ENCODE results near the gene LRIG3. TPM values are rescaled to one million over a fixed set of nuclear protein-coding genes. Genes with fewer than 3 reads are reported as not detected.

LRIG3 gene
- total and polyA plus RNA-seq, 2 of the 8 experiments (the other 6 are each of a cell fraction or from before 2014, with no cell fraction given) = 6.5 to 9.1 TPM

DNA sequence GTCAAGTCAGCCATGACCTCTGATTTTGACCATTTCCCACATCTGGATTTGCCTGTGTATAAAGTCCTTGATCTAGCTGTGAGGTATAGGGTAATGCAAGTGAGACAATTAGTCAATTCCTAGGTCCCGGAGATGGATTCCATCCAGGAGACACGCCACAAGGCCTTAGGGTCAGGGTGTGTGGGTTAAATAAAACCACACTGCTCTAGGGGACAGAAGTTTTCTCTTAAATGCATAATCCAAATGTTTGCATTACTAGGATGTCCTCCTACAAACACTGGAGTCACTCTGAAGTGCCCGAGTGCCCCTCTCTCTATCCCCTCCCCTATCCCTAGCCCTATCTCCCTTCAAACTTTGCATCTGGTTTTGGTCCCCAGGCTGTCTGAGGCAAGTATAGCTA is 26.8 kb downstream of the LRIG3 start:
- H4K5ac ChIP-seq (ENCODE audit: insufficient read length, low read depth, low read length) = no peak overlapping the region
- no peak overlapping the region for H3K18ac ChIP-seq (ENCODE audit: extremely low read depth, low read length)
- H2BK20ac ChIP-seq (ENCODE audit: low read length) = no peak overlapping the region
- no peak overlapping the region for H4K8ac ChIP-seq (ENCODE audit: extremely low read depth, insufficient read depth, low read length)
- H3K27ac ChIP-seq (ENCODE audit: low read depth, low read length) = no peak overlapping the region
- H3K56ac ChIP-seq (replicated peaks; ENCODE audit: insufficient read length, low read depth, low read length) = no peak overlapping the region
- no peak overlapping the region for H3K14ac ChIP-seq (ENCODE audit: insufficient read length)
- H3K9me3 ChIP-seq (ENCODE audit: insufficient read depth in 2 of 2, low read depth in 1 of 2, low read length in 1 of 2) = no peaks in the 10 kb centered on the region
- WGBS, 2 experiments (ENCODE audit: extremely low coverage in 1 of 2, insufficient coverage in 1 of 2, insufficient read length in 1 of 2, insufficient replicate concordance in 2 of 2, low coverage in 1 of 2, low lambda C conversion rate in 2 of 2, missing lambda C conversion rate in 1 of 2) = 93% methylated on average over 3 of the region's 3 CpGs; no CpG with 5 or more reads in 1 of the 2 experiments
- H2AK5ac ChIP-seq (ENCODE audit: low read depth, low read length) = no peak overlapping the region
- no peak overlapping the region for H3K23ac ChIP-seq (ENCODE audit: insufficient read length)
- H3K79me2 ChIP-seq (ENCODE audit: control insufficient read depth in 1 of 2, insufficient read depth in 2 of 2, low read length in 2 of 2) = peaks cover 0 to 2% of the 10 kb centered on the region in 2 experiments; a peak in 1 of 4 replicates
- H4K91ac ChIP-seq (replicated peaks; ENCODE audit: insufficient read length, low read length) = no peak overlapping the region
- peaks cover 0 to 1% of the 10 kb centered on the region in 2 experiments for H4K20me1 ChIP-seq (replicated peaks in 1 of 2; ENCODE audit: control insufficient read depth in 1 of 2, insufficient read depth in 2 of 2, low read length in 2 of 2)
- no peak overlapping the region for H2BK12ac ChIP-seq (ENCODE audit: low read depth, low read length)
- H2BK15ac ChIP-seq (ENCODE audit: low read length) = no peak overlapping the region
- H3K23me2 ChIP-seq (ENCODE audit: low read depth, low read length) = no peaks in the 10 kb centered on the region
- ChIA-PET CTCF (ENCODE audit: partially characterized antibody) (interaction anchor here (0.5 to 2.1 kb wide), 2 partner anchors 8 to 53 kb away, joined by 3 to 7 read pairs; no protein-coding TSS in a partner anchor), POLR2A (ENCODE audit: partially characterized antibody) (no interaction called here)
- no peak overlapping the region for H2BK120ac ChIP-seq (replicated peaks; ENCODE audit: low read depth, low read length)
- peaks cover 2% of the 10 kb centered on the region; the same call in 1 of the 2 replicates for H3K79me1 ChIP-seq (ENCODE audit: low read depth, low read length)
- FAIRE-seq (no peak), DNase-seq (ENCODE audit: low read depth in 1 of 2, low spot score in 2 of 2) (no peak)
- no peak overlapping the region for H2AFZ ChIP-seq (ENCODE audit: low read length)
- peaks cover 0 to 12% (median 6%) of the 10 kb centered on the region in 4 experiments; a peak in 3 of 8 replicates for H3K36me3 ChIP-seq (ENCODE audit: control insufficient read depth in 2 of 4, insufficient read depth in 4 of 4, low read length in 3 of 4)
- no peaks in the 10 kb centered on the region for H3K27me3 ChIP-seq (replicated peaks in 1 of 4; ENCODE audit: control insufficient read depth in 3 of 4, extremely low read depth in 1 of 4, insufficient read depth in 3 of 4, low read length in 3 of 4)
- no peak overlapping the region for H3K4me2 ChIP-seq (ENCODE audit: insufficient read depth in 1 of 2, low read depth in 2 of 2, low read length in 2 of 2)
- TF ChIP-seq SIN3A (conservative IDR thresholded peaks at IDR 0.05 in 1 of 2, IDR thresholded peaks at IDR 0.05 in 1 of 2; ENCODE audit: low read depth in 1 of 2, low read length in 2 of 2) (no peak), TAF1 (IDR thresholded peaks at IDR 0.05; ENCODE audit: low read depth, low read length) (no peak), SAP30 (IDR thresholded peaks at IDR 0.05; ENCODE audit: insufficient read depth, insufficient replicate concordance, low read length) (no peak), RXRA (IDR thresholded peaks at IDR 0.05; ENCODE audit: insufficient read depth, low read depth, low read length) (no peak), HDAC6 (IDR thresholded peaks at IDR 0.05; ENCODE audit: low read depth, low read length) (no peak), ASH2L (IDR thresholded peaks at IDR 0.05; ENCODE audit: low read length) (no peak), BRCA1 (IDR thresholded peaks at IDR 0.05; ENCODE audit: low read depth, low read length) (no peak), BACH1 (IDR thresholded peaks at IDR 0.05; ENCODE audit: low read length) (no peak), GTF2F1 (IDR thresholded peaks at IDR 0.05; ENCODE audit: borderline replicate concordance, low read depth, low read length) (no peak), SRF (IDR thresholded peaks at IDR 0.05; ENCODE audit: low read depth, low read length) (no peak), TAF7 (optimal IDR thresholded peaks at IDR 0.05; ENCODE audit: borderline replicate concordance, low read depth, low read length) (no peak), CHD2 (IDR thresholded peaks at IDR 0.05; ENCODE audit: low read length) (no peak)
- TF ChIP-seq, protein P1, sequence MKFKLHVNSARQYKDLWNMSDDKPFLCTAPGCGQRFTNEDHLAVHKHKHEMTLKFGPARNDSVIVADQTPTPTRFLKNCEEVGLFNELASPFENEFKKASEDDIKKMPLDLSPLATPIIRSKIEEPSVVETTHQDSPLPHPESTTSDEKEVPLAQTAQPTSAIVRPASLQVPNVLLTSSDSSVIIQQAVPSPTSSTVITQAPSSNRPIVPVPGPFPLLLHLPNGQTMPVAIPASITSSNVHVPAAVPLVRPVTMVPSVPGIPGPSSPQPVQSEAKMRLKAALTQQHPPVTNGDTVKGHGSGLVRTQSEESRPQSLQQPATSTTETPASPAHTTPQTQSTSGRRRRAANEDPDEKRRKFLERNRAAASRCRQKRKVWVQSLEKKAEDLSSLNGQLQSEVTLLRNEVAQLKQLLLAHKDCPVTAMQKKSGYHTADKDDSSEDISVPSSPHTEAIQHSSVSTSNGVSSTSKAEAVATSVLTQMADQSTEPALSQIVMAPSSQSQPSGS (IDR thresholded peaks at IDR 0.05; ENCODE audit: low read length) = no peak
- no peak overlapping the region for H3K4me3 ChIP-seq (ENCODE audit: extremely low read depth in 1 of 4, insufficient read depth in 2 of 4, low read depth in 3 of 4, low read length in 4 of 4)
- no peak overlapping the region for H2BK5ac ChIP-seq (ENCODE audit: low read depth, low read length)
- H3K9ac ChIP-seq (replicated peaks in 1 of 4; ENCODE audit: extremely low read depth in 1 of 4, low read depth in 3 of 4, low read length in 3 of 4) = no peak overlapping the region
- no peaks in the 10 kb centered on the region; a peak in 1 of 7 replicates for H3K4me1 ChIP-seq (replicated peaks in 1 of 4; ENCODE audit: control insufficient read depth in 3 of 4, insufficient read depth in 4 of 4, low read length in 3 of 4)
- H3K4ac ChIP-seq (replicated peaks; ENCODE audit: insufficient read length, low read depth, low read length) = no peak overlapping the region
